ENCODE data around the gene NT5DC1.

GRCh38 chr6:116192786-116193185, 92.1 kb downstream of the NT5DC1 start:
- TF ChIP-seq CTCF (conservative IDR thresholded peaks at IDR 0.05) (no peak), ZFX (IDR thresholded peaks at IDR 0.05) (no peak)
